NCI-H82 (cell line): ENCODE measurements around the gene PHLDA3.

Source experiments
- DNase-seq: peaks from one replicate; lab custom pipeline; 2025; lab: John Stamatoyannopoulos, UW

PHLDA3 gene

DNA sequence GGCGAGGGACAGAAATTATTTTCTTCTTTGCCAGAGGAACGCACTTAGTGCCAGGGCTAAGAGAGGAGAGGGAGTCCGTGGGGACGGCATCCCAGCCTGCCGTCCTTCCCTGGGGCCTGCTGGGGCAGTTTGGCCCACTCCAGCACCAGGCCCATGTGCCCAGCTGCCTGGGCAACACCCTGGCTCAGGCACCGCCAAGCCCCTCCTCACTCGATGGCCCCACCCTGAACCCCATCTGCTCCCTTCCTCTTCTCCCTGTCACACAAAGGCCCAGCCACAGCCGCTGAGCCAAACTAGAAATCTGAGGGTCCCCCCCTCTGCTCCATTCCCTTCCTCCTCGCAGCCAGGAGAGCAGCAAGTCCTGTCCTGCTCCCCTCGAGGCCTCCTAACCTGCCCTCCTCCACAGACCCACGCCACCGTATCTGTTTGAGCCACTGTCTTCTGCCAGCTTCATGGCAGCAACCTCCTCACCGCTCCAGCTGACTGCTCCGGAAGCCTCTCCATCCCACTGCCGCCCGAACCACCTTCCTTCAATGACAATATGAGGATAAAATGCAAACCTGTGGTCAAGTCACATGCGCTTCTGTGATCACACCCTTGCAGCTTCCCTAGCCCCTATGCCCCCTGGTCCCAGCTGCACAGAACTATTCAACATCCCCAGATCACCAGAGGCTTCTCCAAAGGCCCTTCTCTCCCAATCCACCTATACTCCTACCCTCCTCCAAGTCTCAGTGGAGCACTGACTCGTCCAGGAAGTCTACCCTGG lies 39.1 kb downstream of the PHLDA3 start:
- DNase-seq: no peak

DNA sequence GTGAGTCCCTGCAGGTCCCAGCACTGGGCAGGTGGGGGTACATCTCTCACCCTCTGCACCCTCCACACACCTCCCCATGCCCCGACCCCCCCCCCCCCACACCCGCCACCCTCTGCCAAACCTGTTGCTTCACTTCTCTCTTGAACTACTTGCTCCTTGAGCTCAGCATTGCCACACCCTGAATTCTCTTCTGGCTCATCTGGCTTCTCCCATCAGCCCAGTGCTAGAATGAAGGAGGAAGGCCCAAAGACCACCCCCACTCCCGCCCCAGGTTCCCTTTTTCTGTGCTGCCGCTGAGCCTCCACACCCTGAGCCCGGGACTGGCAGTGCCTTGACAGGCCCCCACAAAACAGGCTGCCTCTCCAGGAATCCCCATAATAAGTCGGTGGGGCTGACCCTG lies 41.0 kb downstream of the PHLDA3 start:
- DNase-seq: no peak

DNA sequence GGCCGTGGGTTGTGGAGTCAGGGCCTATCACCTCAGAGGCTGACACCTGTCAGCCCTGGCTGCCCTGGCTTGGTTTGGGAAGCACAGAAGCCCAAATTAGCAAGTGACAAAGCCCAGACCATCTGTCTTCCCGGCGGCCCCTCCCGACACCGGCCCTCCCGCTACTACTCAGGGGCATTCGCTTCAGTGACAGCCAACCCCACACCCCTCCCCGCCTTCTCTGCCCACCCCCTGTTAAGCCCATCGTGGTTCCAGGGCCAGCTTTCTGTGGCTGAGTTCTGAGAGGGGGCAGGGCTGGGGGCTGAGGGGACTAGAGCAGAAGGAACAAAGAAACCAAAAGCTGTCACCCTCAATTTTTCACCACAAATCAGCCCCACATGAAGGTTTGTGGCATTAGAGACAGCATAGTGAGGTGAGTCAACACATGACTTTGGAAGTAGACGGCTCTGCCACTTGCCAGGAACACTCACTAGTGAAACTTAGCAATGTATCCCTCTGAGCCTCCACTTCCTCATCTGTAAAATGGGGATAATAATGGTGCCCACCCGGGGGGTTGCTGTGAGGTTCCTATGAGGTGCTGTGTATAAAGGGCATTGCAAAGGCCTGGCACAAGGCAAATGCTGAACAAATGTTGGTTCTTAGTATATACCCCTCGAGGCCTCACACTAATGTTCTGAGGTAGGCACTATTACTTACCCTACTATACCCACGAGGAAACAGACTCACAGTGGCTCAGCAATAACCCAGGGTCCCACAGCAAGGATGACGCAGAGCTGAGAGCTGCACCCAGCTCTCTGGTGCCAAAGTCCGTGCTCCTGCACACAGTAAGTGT lies 42.3 kb downstream of the PHLDA3 start:
- peak; percentile 97 for DNase-seq

DNA sequence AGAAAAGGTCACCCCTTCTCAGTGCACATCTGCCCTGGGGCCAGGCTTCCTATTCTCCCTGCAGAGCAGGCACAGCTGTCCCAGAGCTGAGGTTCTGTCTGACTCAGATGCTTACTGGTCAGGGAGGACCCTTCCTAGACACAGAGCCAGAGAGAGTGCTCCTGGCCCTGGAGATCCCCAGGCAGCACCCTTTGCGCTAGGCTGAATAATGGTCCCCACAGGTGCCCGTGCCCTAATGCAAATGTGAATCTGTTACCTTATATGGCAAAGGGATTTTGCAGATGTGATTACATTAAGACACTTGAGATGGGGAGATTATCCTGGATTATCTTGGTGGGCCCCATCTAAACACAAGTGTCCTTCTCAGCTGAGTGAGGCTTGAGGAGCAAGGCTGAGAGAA lies 44.8 kb downstream of the PHLDA3 start:
- DNase-seq: peak; percentile 100

DNA sequence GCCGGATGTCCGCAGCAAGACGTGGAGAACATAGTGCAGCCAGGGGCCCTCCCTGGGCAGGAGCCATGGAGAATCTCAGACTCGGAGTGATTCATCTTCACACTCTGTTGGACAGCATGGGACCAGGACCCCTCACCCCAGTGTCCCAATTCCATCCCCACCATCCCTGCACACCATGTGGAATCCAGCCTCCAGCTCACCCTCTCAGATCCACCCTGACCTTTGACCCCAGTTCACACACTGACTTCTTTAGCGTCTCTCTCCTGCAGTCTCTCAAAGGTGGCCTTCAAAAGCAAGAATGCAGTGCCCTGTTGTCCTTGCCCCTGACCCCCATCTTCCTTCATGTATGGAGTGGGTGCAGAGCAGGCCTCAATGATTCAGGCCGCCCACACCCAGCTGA lies 45.3 kb downstream of the PHLDA3 start:
- DNase-seq: no peak

DNA sequence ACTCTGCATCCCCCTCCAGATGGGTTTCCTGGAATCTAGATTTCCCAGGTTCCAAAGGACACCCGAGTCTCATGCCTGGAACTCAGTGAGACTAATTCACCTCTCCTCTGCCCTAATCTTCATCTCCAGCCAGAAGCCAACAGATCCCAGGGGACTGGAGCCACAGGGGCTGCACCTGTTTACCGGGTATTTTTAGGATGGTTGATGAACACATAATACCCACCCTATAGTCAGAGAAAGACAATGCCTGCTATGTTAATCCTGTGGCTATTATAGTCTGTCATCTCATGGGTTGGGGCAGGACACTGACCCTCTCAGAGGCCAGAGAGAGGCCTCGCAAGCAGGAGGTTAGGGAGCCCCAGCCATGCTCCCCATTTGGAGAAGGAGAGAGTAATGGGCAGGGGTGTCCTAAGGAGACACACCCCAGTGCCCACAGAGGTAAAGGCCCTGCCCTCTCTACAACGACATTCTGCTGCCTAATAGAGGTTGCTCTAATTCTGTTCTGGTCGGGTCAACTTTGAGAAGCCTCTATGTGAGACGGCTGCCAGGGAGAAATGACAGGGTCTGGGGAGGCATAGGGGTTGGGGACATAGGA lies 46.5 kb downstream of the PHLDA3 start:
- DNase-seq: peak; percentile 85

DNA sequence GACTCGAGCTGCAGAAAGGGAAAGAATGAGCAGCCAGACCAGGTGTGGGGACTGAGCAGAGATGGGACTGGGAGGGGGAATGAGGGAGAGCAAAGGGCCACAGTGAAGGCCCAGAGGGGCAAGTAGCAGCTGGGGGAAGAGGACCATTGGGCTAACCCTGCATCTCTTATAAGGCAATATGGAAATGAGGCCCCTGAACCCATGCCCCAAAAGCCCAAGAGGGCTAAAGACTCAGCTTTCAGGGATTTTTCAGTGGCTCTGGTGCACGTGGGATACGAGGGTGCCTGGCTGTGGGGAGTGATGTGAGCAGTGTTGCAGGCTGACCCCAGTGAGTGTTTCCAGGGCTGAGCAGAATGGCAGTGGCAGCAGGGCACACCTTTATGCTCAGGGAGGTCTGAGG lies 47.0 kb downstream of the PHLDA3 start:
- DNase-seq: no peak

DNA sequence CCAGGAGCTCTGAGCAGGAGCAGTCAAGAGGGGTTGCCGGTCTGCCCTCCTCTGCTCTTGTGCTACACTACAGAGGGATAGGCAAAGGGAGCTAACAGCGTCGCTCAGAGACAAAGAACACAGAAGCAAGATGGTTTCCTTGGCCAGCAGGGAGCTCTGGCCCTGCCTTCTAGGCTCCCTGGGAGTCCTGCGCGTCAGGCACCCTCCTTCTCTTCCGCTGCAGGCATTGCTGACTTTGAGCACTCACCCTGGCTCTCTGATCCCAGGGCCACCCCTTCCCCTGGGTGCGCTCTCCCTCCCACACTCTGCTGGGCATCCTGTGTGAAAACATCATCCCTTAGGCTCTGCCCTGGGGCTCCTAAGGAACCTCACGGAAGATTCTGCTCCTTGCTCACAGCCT lies 47.9 kb downstream of the PHLDA3 start:
- DNase-seq: no peak

DNA sequence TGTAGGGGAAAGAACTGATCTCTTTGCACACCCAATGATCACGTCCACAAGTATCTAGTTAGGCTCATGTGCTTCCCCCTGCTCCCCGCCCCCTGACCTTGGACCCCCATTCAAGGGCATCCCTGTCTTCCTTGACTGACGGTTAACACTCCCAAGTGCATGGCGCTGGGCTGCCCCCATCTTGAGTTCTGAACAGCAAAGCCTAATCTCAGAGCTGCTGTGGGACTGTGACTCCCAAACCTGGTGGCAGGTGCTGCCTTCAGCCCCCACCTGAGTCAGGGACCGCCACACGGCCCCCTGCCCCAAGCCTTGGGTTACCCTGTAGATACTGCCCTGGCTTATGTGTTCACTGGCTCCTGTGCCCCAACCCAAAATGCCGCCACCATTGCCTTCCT lies 48.4 kb downstream of the PHLDA3 start:
- no peak for DNase-seq

DNA sequence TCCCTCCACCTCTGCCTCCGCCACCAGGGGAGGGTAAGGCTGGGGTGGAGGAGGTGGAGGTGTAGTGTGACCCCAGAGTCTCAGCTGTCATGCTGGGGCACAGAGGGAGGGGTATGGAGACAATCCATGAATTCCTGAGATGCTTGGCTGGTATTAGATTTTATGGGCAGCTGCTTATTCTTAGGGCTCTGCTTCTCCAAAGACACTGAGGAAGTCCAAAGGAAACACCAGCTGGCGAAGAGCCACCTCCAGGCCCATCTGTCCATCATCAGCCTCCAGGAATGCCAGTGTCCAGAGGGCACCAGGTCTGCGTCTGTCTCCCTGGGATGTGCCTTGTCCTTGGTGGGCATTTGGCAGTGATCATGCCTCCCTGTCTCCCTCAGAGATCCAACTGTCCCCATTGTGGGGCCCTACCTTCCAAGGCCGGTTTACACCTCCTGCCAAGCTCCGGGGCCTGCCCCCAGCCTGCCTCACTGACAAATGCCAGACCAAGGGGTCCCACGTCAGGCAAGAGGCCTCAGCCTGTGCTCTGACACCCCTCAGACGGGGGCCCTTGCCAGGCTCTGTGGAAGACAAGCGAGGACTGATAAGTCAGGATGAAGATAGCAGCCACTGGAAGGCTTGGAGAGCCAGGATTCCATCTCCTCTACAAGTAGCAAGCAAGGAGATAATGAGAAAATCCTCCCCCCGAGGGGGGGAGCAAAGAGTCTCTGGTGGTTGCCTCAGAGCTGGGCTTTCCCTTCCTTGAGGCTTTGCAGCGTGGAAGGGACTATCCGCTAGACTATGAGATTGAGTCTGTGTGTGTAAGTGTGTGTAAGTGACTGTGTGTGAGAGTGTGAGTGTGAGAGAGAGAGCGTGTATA lies 49.0 kb downstream of the PHLDA3 start:
- peak; percentile 57 for DNase-seq

DNA sequence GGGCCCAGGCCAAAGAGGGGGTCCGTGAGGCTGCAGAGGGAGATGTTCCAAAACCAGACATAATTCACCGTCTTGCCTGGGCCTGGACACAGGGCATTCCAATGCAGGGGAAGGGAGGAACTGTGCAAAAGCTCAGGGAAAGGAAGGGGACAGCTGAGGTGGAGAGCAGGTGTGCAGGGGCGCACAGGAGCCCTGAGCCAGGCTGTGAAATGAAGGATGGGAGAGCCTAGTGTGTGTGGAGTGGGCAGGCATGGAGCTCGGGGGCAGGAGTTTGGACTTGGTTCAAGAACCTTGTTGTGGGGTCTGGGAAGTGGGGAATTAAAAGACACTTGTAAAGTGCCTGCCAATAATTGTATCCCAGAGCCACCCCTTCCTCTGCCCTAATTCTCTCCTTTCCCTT lies 49.7 kb downstream of the PHLDA3 start:
- no peak for DNase-seq

DNA sequence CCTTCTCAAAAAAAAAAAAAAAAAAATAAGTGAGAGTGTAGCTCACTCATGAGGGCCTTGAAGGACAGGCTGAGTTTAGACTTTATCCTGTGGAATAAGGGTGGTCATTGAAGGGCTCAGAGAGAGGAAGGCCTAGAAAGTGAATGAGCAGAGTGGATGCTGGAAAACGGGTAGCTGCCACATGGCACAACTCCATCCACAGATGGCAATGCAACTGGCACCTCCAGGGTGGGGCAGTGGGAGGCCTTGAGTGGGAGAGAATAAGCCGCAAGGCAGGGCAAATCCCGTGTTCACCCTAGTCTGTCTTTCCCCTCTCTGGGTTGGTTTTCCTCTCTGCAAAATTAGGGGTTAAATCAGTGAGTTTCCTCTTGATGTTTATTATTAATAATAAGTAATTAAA lies 50.5 kb downstream of the PHLDA3 start:
- no peak for DNase-seq
